GM19099 (cell line): Measurements from ENCODE around the gene RAB10.

ENCODE experiments used
- POLR2A ChIP-seq: IDR thresholded peaks from 3 replicates; pipeline ENCODE4 v1.6.1; 2011; ENCODE audit warnings: low read depth; ENCODE audit not compliant: insufficient read length; ENCODE audit errors: extremely low read depth

Gene RAB10

DNA sequence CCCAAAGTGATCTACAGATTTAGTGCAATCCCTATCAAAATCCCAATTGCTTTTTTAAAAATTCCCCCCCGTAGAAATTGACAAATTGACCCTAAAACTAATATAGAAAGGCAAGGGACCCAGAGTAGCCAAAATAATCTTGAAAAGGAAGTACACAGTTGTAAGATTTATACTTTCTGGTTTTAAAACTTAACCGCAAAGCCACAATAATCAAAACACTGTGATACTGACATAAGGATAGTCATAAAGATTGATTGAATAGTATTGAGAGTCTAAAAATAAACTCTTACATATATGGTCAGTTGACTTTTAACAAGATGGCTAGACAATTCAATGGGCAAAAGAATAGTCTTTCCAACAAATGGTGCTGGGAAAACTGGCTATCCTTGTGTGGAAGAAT, 80.3 kb downstream of the RAB10 start:
- no peak for TF ChIP-seq POLR2A

DNA sequence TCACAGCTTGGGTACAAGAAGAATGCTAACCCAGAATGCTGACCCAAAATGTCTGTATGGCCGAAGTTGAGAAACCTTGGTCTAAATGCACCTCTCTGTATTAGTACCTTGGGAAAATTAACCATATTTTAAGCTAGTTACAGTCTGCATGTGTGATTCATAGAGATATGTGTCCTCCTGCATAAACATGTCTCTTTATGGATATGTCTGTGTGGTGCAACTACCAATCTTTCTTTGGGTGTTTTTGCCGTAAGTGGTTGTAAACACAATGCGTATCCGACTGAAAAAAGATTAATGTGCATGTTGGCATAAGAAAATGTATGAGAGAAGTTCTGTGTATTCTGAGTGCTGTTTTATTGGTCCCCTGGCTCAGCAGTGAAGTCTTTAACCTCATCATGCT, 84.8 kb downstream of the RAB10 start:
- TF ChIP-seq POLR2A, result no peak

DNA sequence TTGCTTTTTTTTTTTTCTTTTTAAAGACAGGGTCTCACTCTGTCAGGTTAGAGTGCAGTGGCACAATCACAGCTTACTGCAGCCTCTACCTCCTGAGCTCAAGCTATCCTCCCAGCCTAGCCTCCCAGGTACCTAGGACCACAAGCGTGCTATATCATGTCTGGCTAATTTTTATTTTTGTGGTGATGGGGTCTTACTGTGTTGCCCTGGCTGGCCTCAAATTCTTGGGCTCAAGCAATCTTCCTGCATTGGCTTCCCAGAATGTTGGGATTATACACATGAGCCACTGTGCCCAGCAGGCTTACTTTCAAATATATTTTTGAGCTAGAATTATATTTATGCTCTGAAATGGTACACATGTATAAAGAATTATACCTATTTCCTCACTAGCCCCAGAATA, 85.6 kb downstream of the RAB10 start:
- no peak for TF ChIP-seq POLR2A

DNA sequence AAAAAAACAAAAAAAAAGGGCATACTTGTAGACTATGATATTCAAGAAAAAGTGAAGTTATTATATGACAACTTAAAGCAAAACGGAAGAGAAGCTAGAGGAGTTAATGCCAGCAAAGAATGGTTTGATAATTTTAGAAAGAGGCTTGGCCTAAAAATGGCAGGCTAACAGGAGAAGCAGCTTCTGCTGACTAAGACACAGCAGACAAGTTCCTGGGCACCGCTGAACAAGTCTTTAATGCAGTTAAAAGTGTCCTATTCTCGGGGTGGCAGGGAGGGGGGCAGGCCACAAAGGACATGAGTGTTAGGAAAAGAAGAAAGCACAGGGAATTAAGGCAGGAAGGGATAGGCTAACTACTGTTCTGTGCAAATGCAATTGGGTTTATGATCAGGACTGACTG, 88.7 kb downstream of the RAB10 start:
- no peak for TF ChIP-seq POLR2A

DNA sequence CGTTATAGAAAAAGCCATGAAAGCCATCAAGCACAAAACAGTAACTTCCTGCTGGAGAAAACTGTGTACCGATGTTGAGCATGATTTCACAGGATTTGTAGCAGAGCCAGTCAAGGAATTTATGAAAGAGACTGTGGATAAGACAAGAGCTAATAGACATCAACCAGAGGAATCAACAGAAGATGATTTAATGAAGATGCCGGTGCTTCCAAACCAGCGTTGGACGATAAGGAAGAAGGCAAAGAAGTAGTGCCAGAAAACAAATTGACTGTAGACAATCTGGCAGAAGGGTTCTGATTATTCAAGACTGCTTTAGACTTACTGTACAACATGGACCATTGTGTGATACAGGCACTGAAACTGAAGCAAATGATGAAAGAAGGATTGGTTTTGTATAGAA, 89.5 kb downstream of the RAB10 start:
- no peak for TF ChIP-seq POLR2A

DNA sequence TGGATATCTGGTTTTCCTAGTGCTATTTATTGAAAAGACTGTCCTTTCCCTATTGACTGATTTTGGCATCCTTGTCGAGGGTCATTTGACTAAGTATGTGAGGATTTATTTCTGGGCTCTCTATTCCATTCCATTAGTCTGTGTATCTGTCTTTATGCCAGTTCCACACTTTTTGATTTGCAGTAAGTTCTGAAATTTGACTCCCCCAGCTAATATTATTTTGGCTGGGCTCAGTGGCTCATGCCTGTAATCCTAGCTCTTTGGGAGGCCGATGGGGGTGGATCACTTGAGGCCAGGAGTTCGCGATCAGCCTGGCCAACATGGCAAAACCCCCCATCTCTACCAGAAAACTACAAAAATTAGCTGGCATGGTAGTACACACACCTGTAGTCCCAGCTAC, 92.2 kb downstream of the RAB10 start:
- TF ChIP-seq POLR2A, result no peak

DNA sequence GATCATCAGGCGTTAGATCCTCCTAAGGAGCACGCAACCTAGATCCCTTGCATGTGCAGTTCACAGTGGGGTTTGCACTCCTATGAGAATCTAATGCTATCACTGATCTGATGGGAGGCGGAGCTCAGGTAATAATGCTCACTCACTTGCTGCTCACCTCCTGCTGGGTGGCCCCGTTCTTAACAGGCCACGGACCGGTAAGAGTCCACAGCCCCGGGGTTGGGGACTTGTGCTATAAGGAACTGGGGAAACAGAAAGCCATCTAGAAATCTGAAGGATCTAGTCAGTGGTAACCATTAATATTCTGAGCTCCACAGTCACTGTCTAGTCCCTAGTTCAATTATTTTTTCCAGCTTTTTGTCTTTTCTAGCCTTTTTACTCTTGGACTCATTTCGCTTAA, 94.3 kb downstream of the RAB10 start:
- TF ChIP-seq POLR2A, result no peak

DNA sequence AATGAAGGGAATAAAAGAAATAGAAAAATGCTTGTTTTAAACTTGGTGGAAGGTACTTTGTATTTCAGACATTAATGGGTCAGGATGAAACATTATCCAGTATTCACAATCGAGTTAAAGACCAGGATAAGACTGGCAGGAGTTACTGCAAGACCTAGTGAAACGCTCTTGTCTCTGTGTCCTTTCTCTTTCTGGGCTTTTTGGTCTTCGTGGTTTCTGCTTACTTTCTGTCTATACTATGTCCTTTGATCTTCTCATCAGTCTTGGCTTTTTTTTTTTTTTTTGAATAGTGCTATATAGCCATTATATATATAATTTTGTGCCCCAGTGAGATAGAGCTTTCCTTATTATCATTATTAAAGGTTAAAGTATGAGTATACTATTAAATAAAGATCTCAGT, 96.9 kb downstream of the RAB10 start:
- no peak for TF ChIP-seq POLR2A

DNA sequence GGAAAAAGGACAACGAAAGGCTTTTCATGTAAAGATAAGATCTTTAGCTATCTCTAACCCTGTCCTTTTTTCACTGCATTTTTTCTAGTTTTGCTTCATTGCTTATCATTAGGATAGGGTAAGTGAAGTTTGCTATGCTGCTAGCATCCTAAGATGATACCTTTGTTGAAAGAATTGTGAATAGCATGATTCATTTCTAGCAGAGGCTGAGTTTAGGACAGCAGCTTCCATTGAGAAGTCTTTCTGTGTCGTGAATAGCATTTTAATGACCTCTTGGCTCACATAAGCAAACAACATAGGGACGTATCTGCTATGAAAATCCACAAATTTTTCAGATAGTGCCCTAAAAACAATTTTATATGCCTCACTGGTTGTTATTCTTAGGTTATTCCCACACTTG, 102.6 kb downstream of the RAB10 start:
- TF ChIP-seq POLR2A, result no peak

DNA sequence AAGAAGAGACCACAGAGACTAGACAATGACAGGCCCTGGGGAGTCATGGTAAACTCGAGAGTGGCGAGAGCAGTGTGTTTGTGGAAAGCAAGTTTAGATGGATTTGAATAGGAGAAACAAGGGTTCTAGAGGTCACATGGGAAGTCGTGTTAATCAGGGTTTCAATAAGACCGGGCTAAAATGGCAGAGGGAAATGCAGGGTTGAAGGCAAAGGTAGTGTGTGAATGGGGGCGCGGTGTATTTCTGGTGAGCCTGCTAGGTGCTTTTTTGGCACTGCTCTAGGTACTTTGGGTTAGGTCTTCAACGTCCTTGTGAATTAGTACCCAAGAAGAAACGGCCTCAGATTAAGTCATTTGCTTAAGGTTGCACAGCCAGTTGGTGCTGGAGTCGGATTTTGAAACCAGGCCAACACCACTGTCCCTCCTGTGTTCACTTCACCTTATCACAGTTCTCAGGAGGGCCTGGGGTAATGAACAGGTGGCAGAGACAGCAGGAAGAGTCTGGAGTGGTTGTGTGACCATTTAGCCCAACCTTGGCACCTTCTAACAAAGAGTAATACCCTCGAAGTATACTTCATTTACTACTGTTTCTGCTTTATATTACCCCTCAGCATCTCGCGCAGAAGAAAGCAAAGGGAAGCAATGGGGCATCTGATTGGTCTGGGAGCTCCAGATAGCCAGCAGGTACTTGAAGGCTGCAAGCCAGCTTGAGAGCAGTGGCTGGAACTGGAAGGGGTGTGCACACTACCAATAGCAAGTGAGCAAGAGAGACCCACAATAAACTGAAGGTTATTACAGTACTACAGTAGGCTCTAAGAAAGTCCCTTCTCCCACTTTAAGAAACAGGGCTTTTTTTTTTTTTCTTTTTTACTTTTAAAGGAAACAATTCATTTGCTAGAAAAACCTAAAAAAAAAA, 105.6 kb downstream of the RAB10 start:
- no peak for TF ChIP-seq POLR2A

DNA sequence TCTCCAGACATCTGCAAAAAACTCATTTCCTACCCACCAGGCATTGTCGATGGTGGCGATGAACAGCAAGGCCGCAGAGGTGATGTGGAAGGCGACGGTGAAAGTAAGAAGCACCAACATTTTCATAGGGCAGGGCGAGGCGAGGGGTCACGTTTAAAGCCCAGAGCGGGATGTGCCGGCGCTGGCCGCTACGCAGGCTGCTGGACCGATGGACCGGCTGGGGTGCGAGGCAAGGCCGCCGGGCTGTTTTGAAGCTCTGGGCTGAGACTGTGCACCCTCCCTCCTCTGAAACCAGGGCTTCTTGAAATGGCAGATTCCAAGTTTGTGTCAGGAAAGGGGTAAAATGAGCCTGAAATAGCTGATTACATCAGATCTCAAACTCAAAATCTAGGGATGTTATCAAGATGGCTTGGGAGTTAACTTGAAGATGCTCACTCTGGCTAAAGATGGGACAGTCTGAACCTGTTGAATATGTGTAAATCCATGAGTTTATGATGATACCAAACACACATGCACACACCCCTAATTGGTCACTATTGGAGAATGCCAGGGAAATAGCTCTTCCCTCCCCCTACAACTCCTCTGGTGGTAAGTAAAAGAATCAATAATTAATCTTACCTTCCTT, 107.4 kb downstream of the RAB10 start:
- no peak for TF ChIP-seq POLR2A

DNA sequence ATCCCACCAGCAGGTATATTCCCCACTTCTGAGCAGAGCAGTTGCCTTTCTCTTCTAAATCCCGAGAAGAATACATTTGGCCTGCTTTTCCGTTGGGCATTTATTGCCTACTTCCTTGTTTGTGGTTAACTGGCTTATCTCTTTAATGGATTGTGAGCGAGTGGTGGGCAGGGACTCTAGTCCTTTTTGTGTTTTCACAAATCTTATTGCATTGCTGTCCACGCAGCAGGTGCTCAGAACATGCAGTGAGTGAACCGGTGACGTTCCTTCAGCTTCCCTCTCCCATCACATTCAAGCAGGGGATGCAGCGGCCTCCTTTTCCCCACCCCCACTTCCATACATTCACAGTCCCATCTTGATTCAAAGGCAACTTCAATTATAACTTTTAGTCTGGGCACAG, 110.1 kb downstream of the RAB10 start:
- TF ChIP-seq POLR2A, result no peak

DNA sequence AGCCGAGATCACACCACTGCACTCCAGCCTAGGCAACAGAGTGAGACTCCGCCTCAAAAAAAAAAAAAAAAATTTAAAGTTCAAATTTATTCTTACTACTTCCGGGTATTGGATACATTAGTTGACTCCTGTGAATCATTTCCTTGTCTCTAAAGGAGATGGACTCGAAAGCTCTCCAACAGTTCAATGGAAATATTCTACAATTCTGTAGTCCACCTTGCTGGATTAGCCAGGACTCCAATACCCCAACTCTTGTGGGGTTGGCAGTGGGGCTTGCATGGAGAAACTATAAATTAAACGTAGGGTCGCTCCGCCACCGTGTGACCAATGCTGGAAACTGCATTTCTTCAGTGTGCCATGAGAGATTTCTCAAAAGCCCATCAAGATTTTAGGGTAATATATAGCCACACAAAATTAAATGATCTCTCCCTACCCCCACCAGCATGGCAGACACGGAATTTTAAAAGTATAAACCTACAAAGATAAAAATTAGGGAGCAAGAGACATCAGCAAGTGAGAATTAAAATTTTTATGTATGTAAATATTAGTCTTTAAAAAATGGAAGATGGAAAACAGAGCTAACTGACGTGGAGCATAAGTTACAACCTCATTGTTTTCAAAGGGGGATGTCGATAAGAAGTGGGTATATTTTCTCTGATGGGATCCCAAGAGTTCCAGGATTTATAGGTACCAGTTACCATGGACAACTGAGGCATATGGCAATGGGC, 111.2 kb downstream of the RAB10 start:
- no peak for TF ChIP-seq POLR2A

DNA sequence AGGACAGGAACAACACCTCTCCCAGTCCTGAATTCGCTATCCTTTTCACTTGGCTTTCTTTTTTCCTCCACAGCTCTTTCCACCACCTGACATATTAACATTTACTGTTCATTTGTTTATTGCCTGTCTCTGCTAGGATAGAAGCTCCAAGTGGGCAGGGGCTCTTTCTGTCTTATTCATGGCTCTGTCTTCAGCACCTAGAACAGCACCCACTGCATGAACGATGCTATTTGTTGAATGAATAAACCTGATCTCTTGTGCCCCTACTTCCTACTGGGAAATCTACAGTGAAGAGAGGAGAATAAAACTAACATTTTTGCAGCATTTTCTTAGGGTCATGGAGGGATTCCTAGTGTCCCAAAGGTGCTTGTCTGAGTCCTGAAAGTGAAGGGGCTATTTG, 114.6 kb downstream of the RAB10 start:
- TF ChIP-seq POLR2A, result no peak

DNA sequence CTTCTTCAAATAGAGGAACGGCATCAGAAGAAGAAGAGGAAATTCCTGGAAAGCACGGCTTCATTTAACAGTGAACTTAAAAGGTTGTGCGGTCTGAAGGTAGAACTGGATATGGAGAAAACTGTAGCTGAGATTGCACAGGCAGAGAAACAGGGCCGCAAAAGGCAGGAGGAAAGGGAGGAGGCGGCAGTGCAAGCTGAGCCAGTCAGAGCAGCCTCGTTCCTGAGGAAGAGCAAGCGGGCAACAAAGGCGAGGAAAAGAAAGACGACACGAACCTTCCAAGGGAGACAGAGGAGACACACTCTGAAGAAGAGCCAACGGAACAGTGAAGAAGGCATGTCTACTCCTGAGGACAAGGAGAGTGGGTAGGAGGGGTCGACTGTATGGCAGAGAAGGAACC, 116.4 kb downstream of the RAB10 start:
- TF ChIP-seq POLR2A, result no peak

DNA sequence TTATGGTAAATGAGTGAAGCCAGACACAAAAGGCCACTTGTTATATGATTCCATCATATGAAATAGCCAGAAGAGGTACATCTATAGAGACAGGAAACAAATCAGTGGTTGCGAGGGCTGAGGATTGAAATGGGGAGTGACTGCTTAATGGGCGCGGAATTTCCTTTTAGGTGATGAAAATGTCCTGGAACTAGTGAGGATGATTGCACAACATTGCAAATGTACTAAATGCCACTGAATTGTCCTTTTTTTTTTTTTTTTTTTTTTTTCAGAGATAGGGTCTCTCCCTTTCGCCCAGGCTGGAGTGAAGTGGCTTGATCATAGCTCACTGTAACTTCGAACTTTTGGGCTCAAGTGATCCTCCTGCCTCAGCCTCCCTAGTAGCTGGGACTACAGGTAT, 123.7 kb downstream of the RAB10 start:
- TF ChIP-seq POLR2A, result no peak
